GM13976 (cell line): ENCODE data around the gene ATG9A.

Source experiments
- DNase-seq: peaks from one replicate; pipeline ENCODE4 v3.0.0; 2012; ENCODE audit warnings: low spot score
- in situ Hi-C: fragments of 300-500 bp; cut with MboI; formaldehyde crosslinking; loops from one replicate; pipeline ENCODE4 v1.12.0; 2022; ENCODE audit warnings: low sequenced_read_pairs, mixed read lengths, inconsistent platforms; ENCODE audit not compliant: unreplicated experiment
- TF ChIP-seq, protein P1 (sequence below): IDR thresholded peaks from 2 replicates; pipeline ENCODE4 v1.5.1; 2012; ENCODE audit warnings: borderline replicate concordance, mild to moderate bottlenecking; ENCODE audit not compliant: insufficient read depth; ENCODE audit errors: extremely low read depth, missing control alignments, control extremely low read depth

The ATG9A gene

DNA sequence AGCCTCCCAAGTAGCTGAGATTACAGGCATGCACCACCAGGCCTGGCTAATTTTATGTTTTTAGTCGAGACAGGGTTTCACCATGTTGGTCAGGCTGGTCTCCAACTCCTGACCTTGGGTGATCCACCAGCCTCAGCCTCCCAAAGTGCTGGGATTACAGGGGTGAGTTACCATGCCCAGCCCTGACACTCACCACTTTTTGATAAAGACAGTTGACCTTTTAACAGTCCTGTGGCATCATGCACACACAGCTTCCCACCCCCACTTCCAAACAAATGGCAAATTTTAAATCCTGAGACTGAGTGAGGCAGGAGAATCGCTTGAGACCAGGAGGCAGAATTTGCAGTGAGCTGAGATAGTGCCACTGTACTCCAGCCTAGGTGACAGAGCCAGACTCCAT, 43.6 kb upstream of the ATG9A start:
- TF ChIP-seq, protein P1, sequence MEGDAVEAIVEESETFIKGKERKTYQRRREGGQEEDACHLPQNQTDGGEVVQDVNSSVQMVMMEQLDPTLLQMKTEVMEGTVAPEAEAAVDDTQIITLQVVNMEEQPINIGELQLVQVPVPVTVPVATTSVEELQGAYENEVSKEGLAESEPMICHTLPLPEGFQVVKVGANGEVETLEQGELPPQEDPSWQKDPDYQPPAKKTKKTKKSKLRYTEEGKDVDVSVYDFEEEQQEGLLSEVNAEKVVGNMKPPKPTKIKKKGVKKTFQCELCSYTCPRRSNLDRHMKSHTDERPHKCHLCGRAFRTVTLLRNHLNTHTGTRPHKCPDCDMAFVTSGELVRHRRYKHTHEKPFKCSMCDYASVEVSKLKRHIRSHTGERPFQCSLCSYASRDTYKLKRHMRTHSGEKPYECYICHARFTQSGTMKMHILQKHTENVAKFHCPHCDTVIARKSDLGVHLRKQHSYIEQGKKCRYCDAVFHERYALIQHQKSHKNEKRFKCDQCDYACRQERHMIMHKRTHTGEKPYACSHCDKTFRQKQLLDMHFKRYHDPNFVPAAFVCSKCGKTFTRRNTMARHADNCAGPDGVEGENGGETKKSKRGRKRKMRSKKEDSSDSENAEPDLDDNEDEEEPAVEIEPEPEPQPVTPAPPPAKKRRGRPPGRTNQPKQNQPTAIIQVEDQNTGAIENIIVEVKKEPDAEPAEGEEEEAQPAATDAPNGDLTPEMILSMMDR, result no peak
- in situ Hi-C loops, result no loop called here

DNA sequence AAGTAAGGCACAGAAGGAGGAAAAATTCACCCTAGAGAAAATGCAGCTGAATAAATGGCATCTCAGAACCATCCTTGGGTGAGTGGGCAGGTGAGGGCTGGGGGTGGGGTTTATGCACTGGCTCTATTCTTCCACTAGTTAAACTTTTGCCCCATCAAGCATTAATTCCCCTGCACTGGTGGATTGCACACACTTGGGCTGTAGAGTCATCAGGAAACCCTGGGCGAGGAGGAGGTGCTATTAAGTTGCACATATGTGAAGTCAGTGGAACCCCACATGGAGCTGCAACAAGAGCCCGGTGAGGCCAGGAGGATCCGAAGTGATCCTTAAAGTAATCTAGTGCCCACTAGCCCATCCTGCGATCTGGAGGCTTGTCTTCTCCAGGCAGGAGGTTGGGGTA, 42.9 kb upstream of the ATG9A start:
- TF ChIP-seq, protein P1, result no peak
- in situ Hi-C loops, result no loop called here

More for the DNA sequence above, 43.6 kb upstream of the ATG9A start:
- no peak for DNase-seq

DNA sequence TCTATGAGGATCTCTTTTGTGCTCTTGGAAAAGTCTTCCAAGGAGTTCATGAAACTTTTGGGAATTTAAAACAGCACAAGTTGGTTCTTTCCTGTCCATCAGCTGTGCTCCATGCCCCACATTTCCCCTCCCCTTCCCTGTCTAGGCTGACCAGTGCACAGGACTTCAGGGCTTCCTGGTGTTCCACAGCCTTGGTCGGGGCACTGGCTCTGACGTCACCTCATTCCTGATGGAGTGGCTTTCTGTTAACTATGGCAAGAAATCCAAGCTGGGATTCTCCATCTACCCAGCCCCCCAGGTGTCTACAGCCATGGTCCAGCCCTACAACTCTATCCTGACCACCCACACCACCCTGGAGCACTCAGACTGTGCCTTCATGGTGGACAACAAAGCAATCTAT, 41.6 kb upstream of the ATG9A start:
- TF ChIP-seq, protein P1, result no peak
- in situ Hi-C loops, result no loop called here
- no peak for DNase-seq

More for the DNA sequence above, 42.9 kb upstream of the ATG9A start:
- no peak for DNase-seq

GRCh38 chr2:219270055-219270372, 40.6 kb upstream of the ATG9A start:
- TF ChIP-seq, protein P1, result no peak
- no peak for DNase-seq
- in situ Hi-C loops, result no loop called here

DNA sequence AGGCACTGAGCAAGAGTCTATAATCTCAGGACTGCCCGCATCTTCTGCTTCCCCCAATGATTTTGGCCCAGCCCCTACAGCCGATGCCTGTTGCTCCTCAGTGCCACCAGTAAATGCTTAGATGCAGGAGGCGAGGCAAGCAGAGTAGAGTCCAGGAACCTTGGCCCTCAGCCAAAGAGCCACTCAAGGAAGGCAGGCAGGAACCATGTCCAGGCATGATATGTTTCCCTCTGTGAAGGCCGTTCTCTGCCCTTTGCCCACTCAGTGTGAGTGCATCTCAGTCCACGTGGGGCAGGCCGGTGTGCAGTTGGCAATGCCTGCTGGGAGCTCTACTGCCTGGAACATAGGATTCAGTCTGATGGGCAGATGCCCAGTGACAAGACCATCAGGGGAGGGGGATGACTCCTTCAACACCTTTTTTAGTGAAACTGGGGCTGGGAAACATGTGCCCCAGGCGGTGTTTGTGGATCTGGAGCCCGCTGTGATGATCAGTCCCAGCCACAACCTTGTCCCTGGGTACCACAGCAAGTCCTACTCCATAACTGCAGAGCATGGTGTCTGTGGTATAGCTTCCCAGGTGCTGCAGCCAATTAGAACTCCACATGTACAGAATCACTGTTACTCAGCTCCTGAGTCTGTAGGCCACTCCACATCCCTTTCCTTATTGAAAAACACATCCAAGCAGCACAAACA, 40.1 kb upstream of the ATG9A start:
- in situ Hi-C loops, result no loop called here
- DNase-seq, result no peak
- TF ChIP-seq, protein P1, result no peak

DNA sequence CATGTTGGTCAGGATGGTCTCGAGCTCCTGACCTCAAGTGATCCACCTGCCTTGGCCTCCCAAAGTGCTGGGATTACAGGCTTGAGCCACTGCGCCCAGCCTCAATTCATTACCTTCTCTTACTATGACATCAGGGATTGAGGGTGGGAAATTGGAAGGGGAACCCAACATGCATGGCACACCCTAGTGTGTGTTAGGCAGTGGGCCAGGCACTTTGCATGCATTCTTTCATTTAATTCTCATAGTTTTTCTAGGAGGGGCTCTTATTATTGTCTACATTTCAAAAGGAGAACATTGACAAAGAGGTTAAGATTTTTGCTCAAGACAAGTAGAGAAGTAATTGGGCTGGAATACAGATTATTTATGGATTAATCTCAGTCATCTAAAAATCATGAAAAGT, 38.9 kb upstream of the ATG9A start:
- in situ Hi-C loops, result no loop called here
- no peak for DNase-seq
- TF ChIP-seq, protein P1, result no peak
